ENCODE measurements around the gene PZP.

Gene PZP

GRCh38 chr12:9130244-9130643 is 78.0 kb downstream of the PZP start:
- Histone ChIP-seq H3K4me2 (ENCODE audit: low read length) (no peak overlapping the region), H3K9me3 (ENCODE audit: control insufficient read depth, low read length) (no peaks in the 10 kb centered on the region), H3K27ac (no peak overlapping the region), H3K4me3 (ENCODE audit: low read depth, low read length) (no peak overlapping the region), H3K36me3 (ENCODE audit: control insufficient read depth, insufficient read depth, low read length) (no peaks in the 10 kb centered on the region), H2AFZ (no peak overlapping the region), H3K79me2 (no peaks in the 10 kb centered on the region), H3K9ac (no peak overlapping the region), H3K27me3 (ENCODE audit: control insufficient read depth, insufficient read depth, low read length) (no peaks in the 10 kb centered on the region), H3K4me1 (no peaks in the 10 kb centered on the region)
- TF ChIP-seq, protein P1, sequence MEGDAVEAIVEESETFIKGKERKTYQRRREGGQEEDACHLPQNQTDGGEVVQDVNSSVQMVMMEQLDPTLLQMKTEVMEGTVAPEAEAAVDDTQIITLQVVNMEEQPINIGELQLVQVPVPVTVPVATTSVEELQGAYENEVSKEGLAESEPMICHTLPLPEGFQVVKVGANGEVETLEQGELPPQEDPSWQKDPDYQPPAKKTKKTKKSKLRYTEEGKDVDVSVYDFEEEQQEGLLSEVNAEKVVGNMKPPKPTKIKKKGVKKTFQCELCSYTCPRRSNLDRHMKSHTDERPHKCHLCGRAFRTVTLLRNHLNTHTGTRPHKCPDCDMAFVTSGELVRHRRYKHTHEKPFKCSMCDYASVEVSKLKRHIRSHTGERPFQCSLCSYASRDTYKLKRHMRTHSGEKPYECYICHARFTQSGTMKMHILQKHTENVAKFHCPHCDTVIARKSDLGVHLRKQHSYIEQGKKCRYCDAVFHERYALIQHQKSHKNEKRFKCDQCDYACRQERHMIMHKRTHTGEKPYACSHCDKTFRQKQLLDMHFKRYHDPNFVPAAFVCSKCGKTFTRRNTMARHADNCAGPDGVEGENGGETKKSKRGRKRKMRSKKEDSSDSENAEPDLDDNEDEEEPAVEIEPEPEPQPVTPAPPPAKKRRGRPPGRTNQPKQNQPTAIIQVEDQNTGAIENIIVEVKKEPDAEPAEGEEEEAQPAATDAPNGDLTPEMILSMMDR (IDR thresholded peaks at IDR 0.05): no peak

GRCh38 chr12:9127936-9128663 is 80.1 kb downstream of the PZP start:
- H3K36me3 ChIP-seq (ENCODE audit: control insufficient read depth, insufficient read depth, low read length): no peaks in the 10 kb centered on the region
- no peaks in the 10 kb centered on the region for H3K79me2 ChIP-seq
- H3K4me3 ChIP-seq (ENCODE audit: low read depth, low read length): no peak overlapping the region
- TF ChIP-seq, protein P1 (IDR thresholded peaks at IDR 0.05): no peak
- no peak overlapping the region for H2AFZ ChIP-seq
- no peak overlapping the region for H3K4me2 ChIP-seq (ENCODE audit: low read length)
- no peaks in the 10 kb centered on the region for H3K27me3 ChIP-seq (ENCODE audit: control insufficient read depth, insufficient read depth, low read length)
- H3K27ac ChIP-seq: no peak overlapping the region
- H3K4me1 ChIP-seq: no peaks in the 10 kb centered on the region
- no peak overlapping the region for H3K9ac ChIP-seq
- no peaks in the 10 kb centered on the region for H3K9me3 ChIP-seq (ENCODE audit: control insufficient read depth, low read length)

DNA sequence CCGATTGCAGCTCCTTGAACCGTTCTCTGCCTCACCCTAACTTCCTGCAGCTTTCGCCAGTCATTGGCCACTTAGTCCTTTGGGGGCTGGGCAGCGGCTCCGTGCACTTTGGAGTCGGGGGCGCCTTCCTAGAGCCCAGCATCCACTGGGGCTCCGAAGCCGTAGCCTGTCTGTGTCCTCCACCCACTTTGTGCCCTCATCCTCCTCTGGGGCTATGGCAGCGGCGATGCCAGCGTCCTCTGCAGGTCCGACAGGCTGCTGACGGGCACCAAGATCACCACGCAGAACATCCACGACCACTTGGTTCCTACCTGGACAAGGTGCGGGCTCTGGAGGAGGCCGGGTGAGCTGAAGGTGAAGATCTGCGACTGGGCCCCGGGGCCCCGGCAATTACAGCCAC is 80.7 kb downstream of the PZP start:
- no peaks in the 10 kb centered on the region for H3K79me2 ChIP-seq
- TF ChIP-seq, protein P1 (IDR thresholded peaks at IDR 0.05): no peak
- no peaks in the 10 kb centered on the region for H3K27me3 ChIP-seq (ENCODE audit: control insufficient read depth, insufficient read depth, low read length)
- no peaks in the 10 kb centered on the region for H3K4me1 ChIP-seq
- H3K4me2 ChIP-seq (ENCODE audit: low read length): no peak overlapping the region
- no peak overlapping the region for H2AFZ ChIP-seq
- H3K36me3 ChIP-seq (ENCODE audit: control insufficient read depth, insufficient read depth, low read length): no peaks in the 10 kb centered on the region
- no peak overlapping the region for H3K9ac ChIP-seq
- H3K9me3 ChIP-seq (ENCODE audit: control insufficient read depth, low read length): no peaks in the 10 kb centered on the region
- no peak overlapping the region for H3K4me3 ChIP-seq (ENCODE audit: low read depth, low read length)
- no peak overlapping the region for H3K27ac ChIP-seq

- no peak overlapping the region for H2AFZ ChIP-seq
- no peaks in the 10 kb centered on the region for H3K79me2 ChIP-seq
- H3K4me3 ChIP-seq (ENCODE audit: low read depth, low read length): no peak overlapping the region
- no peaks in the 10 kb centered on the region for H3K4me1 ChIP-seq
- no peaks in the 10 kb centered on the region for H3K36me3 ChIP-seq (ENCODE audit: control insufficient read depth, insufficient read depth, low read length)
- H3K4me2 ChIP-seq (ENCODE audit: low read length): no peak overlapping the region
- no peak overlapping the region for H3K27ac ChIP-seq
- no peaks in the 10 kb centered on the region for H3K27me3 ChIP-seq (ENCODE audit: control insufficient read depth, insufficient read depth, low read length)
- no peaks in the 10 kb centered on the region for H3K9me3 ChIP-seq (ENCODE audit: control insufficient read depth, low read length)
- H3K9ac ChIP-seq: no peak overlapping the region
- TF ChIP-seq, protein P1 (IDR thresholded peaks at IDR 0.05): no peak
Measured at GRCh38 chr12:9124383-9125031, 83.7 kb downstream of the PZP start.

All from parathyroid adenoma (tissue), 2 donors.